ENCODE data around the gene CSTA.

GRCh38 chr3:122353215-122353614 lies 28.2 kb downstream of the CSTA start:
- TF ChIP-seq, protein P1, sequence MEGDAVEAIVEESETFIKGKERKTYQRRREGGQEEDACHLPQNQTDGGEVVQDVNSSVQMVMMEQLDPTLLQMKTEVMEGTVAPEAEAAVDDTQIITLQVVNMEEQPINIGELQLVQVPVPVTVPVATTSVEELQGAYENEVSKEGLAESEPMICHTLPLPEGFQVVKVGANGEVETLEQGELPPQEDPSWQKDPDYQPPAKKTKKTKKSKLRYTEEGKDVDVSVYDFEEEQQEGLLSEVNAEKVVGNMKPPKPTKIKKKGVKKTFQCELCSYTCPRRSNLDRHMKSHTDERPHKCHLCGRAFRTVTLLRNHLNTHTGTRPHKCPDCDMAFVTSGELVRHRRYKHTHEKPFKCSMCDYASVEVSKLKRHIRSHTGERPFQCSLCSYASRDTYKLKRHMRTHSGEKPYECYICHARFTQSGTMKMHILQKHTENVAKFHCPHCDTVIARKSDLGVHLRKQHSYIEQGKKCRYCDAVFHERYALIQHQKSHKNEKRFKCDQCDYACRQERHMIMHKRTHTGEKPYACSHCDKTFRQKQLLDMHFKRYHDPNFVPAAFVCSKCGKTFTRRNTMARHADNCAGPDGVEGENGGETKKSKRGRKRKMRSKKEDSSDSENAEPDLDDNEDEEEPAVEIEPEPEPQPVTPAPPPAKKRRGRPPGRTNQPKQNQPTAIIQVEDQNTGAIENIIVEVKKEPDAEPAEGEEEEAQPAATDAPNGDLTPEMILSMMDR (IDR thresholded peaks at IDR 0.05) = no peak
- TF ChIP-seq POLR2A (IDR thresholded peaks at IDR 0.05) = no peak
- TF ChIP-seq EP300 (IDR thresholded peaks at IDR 0.05) = no peak

Data from gastroesophageal sphincter (tissue), 3 donors.